Measurements from ENCODE around the gene C6orf120. TPM values are rescaled to one million over a fixed set of nuclear protein-coding genes. Genes with fewer than 3 reads are reported as not detected.

C6orf120 gene
- total and polyA plus RNA-seq, 9 of the 15 experiments (the other 6 are each of a cell fraction or from before 2014, with no cell fraction given) = 7.7 to 44.9 (median 34.8) TPM

DNA sequence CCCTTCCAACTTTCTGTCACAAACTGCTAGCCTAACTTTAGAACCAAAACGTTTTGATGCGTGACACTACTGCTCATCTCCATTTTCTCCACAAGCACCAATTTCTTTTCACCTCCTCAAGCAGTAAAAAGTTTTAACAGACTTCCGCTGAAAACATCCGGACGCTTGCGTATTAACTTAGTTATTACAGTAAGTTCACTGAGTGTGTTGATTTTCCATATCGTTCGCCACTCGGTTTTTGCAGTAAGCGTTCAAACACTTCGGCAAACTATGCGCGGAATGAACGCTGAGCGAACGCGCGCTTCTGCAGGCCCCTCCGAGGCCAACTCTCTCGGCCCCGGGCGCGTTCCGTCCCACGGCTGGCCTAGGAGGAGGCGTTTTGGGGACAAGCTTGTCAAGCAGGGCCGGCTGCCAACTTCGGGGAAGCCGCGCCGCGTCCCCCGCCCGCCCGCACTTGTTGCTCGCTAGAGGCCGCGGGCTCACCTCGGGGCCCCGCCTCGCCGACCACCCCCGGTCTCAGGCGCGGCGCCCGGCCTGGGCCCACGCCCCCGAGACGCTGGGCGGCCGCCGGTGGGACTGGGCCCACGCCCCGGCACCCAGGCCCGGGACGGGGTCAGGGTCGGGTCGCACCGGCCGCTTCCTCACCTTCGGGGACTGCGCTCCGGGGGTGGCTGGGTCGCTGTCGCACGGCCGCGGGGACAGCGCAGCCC is 21.4 kb downstream of the C6orf120 start (continued):
- TF ChIP-seq, protein P1, sequence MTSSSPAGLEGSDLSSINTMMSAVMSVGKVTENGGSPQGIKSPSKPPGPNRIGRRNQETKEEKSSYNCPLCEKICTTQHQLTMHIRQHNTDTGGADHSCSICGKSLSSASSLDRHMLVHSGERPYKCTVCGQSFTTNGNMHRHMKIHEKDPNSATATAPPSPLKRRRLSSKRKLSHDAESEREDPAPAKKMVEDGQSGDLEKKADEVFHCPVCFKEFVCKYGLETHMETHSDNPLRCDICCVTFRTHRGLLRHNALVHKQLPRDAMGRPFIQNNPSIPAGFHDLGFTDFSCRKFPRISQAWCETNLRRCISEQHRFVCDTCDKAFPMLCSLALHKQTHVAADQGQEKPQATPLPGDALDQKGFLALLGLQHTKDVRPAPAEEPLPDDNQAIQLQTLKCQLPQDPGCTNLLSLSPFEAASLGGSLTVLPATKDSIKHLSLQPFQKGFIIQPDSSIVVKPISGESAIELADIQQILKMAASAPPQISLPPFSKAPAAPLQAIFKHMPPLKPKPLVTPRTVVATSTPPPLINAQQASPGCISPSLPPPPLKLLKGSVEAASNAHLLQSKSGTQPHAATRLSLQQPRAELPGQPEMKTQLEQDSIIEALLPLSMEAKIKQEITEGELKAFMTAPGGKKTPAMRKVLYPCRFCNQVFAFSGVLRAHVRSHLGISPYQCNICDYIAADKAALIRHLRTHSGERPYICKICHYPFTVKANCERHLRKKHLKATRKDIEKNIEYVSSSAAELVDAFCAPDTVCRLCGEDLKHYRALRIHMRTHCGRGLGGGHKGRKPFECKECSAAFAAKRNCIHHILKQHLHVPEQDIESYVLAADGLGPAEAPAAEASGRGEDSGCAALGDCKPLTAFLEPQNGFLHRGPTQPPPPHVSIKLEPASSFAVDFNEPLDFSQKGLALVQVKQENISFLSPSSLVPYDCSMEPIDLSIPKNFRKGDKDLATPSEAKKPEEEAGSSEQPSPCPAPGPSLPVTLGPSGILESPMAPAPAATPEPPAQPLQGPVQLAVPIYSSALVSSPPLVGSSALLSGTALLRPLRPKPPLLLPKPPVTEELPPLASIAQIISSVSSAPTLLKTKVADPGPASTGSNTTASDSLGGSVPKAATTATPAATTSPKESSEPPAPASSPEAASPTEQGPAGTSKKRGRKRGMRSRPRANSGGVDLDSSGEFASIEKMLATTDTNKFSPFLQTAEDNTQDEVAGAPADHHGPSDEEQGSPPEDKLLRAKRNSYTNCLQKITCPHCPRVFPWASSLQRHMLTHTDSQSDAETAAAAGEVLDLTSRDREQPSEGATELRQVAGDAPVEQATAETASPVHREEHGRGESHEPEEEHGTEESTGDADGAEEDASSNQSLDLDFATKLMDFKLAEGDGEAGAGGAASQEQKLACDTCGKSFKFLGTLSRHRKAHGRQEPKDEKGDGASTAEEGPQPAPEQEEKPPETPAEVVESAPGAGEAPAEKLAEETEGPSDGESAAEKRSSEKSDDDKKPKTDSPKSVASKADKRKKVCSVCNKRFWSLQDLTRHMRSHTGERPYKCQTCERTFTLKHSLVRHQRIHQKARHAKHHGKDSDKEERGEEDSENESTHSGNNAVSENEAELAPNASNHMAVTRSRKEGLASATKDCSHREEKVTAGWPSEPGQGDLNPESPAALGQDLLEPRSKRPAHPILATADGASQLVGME (CRISPR knock-in tag; IDR thresholded peaks at IDR 0.05) = no peak
- no peak for TF ChIP-seq GTF2A2 (tag; IDR thresholded peaks at IDR 0.05)
- TF ChIP-seq TGIF2 (CRISPR knock-in tag; IDR thresholded peaks at IDR 0.05) = no peak
- no peak for TF ChIP-seq ZNF324 (CRISPR knock-in tag; IDR thresholded peaks at IDR 0.05)
- TF ChIP-seq FOXK1 (CRISPR knock-in tag; IDR thresholded peaks at IDR 0.05; ENCODE audit: borderline replicate concordance) = no peak
- peak; percentile 86 for TF ChIP-seq NFIC (IDR thresholded peaks at IDR 0.05)
- TF ChIP-seq RBFOX2 (IDR thresholded peaks at IDR 0.05; ENCODE audit: low read depth, low read length) = peak; percentile 62
- no peak for TF ChIP-seq DNMT1 (IDR thresholded peaks at IDR 0.05)
- no peak for TF ChIP-seq TAF9B (IDR thresholded peaks at IDR 0.05; ENCODE audit: partially characterized antibody)
- TF ChIP-seq, protein P2, sequence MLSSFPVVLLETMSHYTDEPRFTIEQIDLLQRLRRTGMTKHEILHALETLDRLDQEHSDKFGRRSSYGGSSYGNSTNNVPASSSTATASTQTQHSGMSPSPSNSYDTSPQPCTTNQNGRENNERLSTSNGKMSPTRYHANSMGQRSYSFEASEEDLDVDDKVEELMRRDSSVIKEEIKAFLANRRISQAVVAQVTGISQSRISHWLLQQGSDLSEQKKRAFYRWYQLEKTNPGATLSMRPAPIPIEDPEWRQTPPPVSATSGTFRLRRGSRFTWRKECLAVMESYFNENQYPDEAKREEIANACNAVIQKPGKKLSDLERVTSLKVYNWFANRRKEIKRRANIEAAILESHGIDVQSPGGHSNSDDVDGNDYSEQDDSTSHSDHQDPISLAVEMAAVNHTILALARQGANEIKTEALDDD (IDR thresholded peaks at IDR 0.05) = no peak
- no peak; the same call in 1 of the 2 replicates for TF ChIP-seq ZNF24 (IDR thresholded peaks at IDR 0.05)
- TF ChIP-seq, protein P3, sequence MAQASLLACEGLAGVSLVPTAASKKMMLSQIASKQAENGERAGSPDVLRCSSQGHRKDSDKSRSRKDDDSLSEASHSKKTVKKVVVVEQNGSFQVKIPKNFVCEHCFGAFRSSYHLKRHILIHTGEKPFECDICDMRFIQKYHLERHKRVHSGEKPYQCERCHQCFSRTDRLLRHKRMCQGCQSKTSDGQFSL (CRISPR knock-in tag; IDR thresholded peaks at IDR 0.05) = no peak
- TF ChIP-seq, protein P3 (tag; IDR thresholded peaks at IDR 0.05) = no peak
- TF ChIP-seq, protein P4, sequence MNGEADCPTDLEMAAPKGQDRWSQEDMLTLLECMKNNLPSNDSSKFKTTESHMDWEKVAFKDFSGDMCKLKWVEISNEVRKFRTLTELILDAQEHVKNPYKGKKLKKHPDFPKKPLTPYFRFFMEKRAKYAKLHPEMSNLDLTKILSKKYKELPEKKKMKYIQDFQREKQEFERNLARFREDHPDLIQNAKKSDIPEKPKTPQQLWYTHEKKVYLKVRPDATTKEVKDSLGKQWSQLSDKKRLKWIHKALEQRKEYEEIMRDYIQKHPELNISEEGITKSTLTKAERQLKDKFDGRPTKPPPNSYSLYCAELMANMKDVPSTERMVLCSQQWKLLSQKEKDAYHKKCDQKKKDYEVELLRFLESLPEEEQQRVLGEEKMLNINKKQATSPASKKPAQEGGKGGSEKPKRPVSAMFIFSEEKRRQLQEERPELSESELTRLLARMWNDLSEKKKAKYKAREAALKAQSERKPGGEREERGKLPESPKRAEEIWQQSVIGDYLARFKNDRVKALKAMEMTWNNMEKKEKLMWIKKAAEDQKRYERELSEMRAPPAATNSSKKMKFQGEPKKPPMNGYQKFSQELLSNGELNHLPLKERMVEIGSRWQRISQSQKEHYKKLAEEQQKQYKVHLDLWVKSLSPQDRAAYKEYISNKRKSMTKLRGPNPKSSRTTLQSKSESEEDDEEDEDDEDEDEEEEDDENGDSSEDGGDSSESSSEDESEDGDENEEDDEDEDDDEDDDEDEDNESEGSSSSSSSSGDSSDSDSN (IDR thresholded peaks at IDR 0.05; ENCODE audit: borderline replicate concordance in 1 of 2, low read depth in 2 of 2, low read length in 2 of 2) = peak; percentile 96 to 97
- TF ChIP-seq SNIP1 (IDR thresholded peaks at IDR 0.05; ENCODE audit: low read depth) = no peak; the same call in 1 of the 2 replicates
- no peak for TF ChIP-seq TRIM24 (IDR thresholded peaks at IDR 0.05)
- 0 out of 2 replicates have a peak, but pooled peaks have one; percentile 15 for TF ChIP-seq SMARCA4 (IDR thresholded peaks at IDR 0.05)
- TF ChIP-seq ZNF263 (CRISPR knock-in tag; IDR thresholded peaks at IDR 0.05; ENCODE audit: borderline replicate concordance) = no peak

Measured in K562 (cell line).